Effector CD4-positive, alpha-beta T cell (primary cell): ENCODE data around the gene NPDC1.

ENCODE experiments used
- DNase-seq: peaks from one replicate; pipeline ENCODE4 v3.0.0-alpha.2; 2020

Gene NPDC1

DNA sequence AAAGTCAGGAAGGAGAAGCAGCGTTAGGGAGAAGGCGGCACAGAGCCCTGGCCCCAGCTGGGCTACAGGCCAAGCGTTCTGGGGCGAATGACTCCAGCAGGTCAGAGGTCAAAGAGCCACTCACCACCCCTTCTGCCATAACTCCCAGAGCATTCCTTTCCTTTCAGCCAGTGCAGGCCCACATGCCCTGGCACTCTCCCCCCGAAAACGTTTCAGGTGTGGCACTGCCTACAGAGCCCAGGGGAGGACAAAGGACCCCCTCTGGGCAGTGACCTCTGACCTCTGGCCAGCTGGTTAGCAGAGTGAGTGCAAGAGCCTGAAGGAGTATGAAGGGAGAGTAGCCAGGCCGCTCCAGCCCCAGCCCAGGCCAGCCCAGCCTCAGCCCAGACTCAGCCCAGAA lies 22.8 kb downstream of the NPDC1 start:
- no peak for DNase-seq

- no peak for DNase-seq
Observed at GRCh38 chr9:137022662-137023008, 23.3 kb downstream of the NPDC1 start.

DNA sequence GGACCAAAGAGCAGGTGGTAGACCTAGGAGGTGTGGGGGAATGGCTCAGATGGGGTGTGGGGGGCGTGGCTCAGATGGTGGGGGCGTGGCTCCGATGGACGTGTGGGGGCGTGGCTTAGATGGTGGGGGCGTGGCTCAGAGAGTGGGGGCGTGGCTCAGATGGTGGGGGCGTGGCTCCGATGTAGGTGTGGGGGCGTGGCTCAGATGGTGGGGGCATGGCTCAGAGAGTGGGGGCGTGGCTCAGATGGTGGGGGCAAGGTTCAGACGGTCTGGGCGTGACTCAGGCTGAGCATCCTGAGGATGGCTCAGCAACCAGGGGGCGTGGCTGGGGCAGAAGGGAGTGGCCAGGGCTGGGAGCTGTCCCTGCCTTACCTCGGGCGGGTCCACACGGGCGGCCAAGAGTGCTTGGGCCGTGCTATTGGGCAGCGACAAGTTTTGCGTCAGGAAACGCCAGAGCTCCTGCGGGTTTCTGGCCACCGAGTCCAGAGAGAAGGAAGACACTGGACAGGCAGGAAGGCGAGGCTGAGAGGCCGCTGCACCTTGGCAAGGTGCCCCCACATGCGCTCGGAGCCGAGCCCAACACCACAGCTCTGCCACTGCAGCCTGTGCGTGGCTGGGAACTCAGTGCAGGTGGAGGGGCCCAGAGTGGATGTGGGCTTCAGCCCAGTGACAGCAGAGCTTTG lies 23.9 kb downstream of the NPDC1 start:
- DNase-seq, result peak; percentile 55

- no peak for DNase-seq
Observed at GRCh38 chr9:137021568-137021978, 24.4 kb downstream of the NPDC1 start.

- no peak for DNase-seq
Observed at GRCh38 chr9:137020771-137021567, 25.0 kb downstream of the NPDC1 start.

DNA sequence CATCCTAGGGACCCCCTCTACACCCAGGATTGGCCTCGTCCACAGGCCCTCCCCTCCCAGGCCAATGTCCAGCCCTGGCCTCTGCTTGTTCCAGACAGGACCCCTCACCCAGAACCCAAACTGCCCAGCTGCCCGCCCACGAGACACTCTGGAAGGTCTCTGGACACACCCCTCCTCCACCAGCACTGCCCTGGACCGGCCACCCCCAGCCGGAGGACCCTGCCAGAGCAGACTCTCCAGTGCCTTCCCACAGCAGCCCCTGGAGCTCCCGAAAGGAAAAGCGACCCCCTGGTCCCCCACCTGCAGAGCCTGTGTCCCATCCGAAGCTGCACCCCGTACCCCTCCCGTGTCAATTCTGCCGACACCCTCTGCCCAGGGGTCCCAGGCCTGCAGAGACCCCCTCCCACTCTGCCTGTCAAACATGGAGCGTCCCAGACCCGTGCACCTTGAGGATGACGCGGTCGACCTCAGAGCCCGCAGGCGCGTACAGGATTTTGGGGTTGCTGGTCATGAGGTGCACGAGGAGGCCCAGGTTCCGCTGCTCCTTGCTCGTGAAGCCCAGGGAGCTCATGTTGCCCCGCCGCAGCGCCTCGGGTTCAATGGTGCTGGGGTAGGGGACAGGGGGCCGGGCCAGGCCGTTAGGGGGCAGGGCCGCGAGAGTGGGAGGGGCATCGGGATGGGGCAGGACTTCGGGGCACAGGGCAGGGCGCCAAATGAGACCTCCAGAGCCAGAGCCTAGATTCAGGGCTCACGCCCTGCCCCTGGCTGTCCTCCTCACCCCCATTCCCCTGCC lies 25.9 kb downstream of the NPDC1 start:
- no peak for DNase-seq

GRCh38 chr9:137018761-137019559 lies 27.0 kb downstream of the NPDC1 start:
- no peak for DNase-seq

DNA sequence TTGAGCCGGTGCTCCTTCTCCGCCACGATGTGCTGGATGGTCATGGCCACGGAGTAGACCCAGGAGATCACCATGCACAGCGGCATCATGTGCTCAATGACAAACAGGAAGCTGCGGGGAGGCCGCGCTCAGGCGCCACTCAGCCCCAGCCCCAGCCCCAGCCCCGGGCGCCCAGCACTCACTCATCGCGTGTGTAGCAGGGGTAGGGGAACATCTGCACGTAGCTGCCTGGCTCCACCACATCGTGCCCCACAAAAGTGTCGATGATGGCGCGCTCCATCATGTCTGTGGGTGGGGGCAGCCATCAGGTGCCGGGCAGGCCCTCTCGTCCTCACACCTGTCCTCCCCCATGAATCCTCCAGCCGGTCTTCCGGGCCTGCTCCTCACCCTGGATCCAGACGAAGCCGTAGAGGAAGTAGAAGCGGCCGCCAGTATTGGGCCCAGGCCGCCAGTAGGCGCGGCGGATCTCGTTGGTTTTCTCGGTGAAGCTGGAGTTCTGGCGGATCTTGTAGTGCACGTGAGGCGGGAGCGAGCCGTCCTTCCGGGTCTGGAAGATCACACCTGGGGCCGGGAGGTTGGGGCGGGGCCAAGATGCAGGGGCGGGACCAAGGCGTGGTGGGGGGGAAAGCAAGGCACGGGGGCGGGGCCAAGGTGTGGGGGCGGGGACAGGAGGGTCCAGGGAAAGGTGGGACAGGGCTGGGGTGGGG lies 28.0 kb downstream of the NPDC1 start:
- DNase-seq, result no peak

- DNase-seq, result no peak
Observed at GRCh38 chr9:137017071-137017470, 28.9 kb downstream of the NPDC1 start.

DNA sequence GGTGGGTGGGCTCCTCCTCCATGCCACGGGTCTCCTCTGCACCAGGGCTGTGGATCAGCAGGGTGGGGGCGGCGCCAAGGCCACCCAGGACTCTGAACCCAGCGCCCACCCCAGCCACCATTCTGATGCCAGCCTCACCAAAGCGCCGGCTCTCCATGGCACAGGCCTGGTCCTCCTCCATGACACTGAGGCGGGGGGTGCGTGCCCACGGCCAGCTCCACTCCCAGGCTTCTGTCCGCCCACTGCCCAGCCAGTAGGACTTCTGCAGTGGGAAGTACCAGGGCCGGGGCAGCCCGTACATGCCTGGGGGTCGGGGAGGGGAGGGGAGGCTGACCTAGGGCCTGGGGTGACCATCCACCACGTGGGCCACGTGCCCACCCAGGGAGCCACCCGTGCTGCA lies 29.5 kb downstream of the NPDC1 start:
- DNase-seq, result no peak

GRCh38 chr9:137015976-137016375 lies 30.0 kb downstream of the NPDC1 start:
- no peak for DNase-seq

GRCh38 chr9:137015540-137015930 lies 30.4 kb downstream of the NPDC1 start:
- no peak for DNase-seq

GRCh38 chr9:137014776-137015539 lies 31.0 kb downstream of the NPDC1 start:
- no peak for DNase-seq

DNA sequence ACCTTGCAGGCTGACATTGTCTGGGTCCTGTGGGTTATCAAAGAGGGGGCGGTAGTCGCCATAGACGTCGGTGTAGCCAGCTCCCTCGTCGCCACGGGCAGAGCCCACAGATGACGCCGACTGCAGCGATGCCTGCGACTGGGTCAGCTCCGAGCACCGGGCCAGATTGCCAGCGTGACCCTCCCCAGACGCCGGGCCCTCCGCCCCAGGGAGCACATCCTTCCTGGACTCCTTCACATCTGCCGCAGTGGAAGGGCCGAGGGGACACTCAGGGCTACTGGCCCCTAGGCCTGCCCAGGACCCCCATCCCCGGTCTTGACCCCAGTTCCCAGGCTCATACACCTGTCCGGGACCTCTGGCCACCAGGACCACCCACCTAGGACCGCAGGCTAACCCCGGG lies 31.8 kb downstream of the NPDC1 start:
- DNase-seq, result no peak

GRCh38 chr9:137013571-137013940 lies 32.4 kb downstream of the NPDC1 start:
- no peak for DNase-seq

GRCh38 chr9:137012694-137013570 lies 33.0 kb downstream of the NPDC1 start:
- no peak for DNase-seq

GRCh38 chr9:137011907-137012675 lies 33.9 kb downstream of the NPDC1 start:
- DNase-seq, result no peak

- no peak for DNase-seq
Observed at GRCh38 chr9:137011156-137011555, 34.8 kb downstream of the NPDC1 start.

- no peak for DNase-seq
Observed at GRCh38 chr9:137009938-137010732, 35.8 kb downstream of the NPDC1 start.
